GM18499 (cell line): ENCODE results near the gene TASOR2.

Experiments
- ATAC-seq: cut with Tn5 transposase; IDR thresholded peaks from one replicate; pipeline ENCODE4 v1.9.1; 2021; ENCODE audit warnings: moderate number of reproducible peaks; ENCODE audit not compliant: insufficient read depth, unreplicated experiment

The TASOR2 gene, protein sequence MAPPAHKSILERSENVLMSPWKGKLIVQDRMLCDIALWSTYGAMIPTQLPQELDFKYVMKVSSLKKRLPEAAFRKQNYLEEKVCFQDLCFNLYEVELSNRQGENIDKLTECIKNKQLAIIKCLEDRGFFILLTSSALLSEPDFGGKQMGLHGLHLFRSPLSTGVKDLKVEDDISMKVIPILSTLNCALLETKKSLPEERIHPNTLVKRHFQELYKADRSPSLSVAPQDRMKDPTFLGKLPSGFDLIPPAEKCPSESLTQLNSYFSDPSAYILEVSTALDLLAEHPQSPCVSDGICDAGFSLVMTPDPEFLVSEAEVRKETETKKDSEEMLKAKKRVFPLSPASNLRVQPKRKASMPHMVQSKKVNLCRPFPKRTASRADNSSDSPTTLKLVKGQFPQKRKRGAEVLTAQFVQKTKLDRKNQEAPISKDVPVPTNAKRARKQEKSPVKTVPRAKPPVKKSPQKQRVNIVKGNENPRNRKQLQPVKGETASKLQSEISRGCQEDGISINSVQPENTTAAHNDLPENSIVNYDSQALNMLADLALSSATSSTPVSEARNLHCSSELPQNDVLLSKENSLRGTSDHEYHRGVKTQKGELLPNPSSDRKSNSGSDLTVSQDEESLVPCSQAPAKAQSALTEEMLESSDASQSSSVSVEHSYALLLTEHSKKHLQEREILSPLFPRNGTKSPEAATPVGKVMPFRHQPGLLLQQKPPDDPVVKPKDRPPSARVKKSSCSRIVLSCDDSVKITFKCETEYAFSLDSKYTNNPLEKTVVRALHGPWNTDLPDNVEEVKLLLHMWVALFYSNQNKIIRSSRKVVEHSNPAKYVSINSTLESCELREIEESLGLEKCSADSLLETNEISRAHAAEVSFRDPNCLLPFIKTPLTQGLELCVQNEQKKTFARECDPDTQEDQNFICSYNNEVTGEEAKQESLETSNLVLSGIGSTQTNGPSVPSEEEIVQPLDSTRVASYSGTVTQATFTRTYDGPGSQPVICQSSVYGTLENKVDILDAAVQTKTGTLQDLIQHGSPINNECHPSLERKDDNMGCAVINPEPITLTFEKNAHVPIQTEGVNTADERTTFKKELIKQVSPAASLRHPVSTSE (N-terminal part only)

DNA sequence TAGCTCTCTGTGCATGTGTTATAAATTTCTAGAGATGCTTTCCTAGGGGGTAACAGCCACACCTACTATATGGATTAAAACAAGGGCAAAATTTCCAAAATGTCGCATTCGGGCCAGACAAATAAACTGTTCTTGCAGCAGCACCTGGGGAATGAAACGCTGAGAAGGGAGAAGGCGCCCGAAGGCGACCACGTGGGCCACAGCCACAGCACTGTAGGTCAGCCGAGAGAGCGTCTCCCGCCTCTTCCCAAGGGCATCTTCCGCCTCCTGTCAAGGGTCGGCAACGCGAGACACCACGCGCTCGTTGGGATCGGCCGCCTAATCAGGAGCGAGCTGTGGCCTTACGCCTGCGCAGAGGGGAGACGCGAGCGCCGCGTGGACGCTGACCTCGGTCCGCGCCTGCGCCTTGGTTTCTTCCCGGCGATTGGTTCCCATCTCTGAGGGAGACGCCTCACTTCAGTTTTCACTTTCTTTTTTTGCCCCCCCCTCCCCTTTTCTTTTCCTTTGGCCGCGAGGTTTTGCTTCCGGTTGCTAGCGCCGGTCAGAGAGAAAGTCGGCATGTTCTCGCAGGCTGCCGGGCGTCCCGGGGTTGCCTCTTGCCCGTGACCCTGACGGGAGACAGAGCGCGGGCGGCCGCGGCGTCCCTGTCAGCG lies at the start of gene TASOR2:
TSS of gene TASOR2 (plus strand) at position 521 of the 653 bp plus-strand sequence. CDS start 35,805 bp downstream, outside the sequence.
- peak; percentile 28 for ATAC-seq

DNA sequence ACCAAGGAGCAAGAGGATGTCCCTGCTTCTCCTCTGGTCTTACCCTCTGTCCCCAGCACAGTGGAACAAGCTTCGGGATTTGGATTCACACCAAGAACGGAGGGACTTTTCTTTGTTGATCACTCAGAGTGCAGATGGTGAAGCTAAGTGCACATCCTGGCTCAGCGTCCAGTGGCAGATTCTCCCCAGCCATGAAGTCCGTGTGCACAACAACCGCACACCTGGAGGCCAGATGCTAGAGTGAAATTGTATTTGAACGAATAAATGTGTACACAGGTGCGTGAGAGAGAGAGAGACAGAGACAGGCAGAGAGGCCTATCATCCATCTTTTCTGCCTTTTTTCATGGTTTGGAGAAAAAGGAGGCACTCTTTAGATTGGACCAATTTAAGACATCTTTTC lies 49.7 kb upstream of the TASOR2 start:
- ATAC-seq = no peak

DNA sequence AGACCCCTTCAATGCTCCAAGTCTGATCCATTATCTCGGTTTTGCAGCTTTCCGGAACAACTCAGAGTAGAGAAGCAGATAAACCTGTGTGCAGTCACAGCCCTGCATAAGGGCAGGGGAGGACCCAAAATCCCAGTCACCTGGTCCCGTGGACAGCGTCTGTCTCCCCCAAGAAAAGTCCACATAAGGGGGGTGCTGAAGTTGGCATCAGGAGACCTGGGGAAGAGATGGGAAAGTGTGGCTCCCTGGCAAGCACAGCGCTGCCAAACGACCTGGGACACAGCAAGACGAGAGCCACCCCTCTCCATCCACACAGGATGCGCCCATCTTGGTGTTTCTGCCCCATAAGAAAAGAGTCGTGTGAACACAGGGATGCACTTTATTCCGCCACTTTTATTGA lies 46.1 kb upstream of the TASOR2 start:
- ATAC-seq = no peak

DNA sequence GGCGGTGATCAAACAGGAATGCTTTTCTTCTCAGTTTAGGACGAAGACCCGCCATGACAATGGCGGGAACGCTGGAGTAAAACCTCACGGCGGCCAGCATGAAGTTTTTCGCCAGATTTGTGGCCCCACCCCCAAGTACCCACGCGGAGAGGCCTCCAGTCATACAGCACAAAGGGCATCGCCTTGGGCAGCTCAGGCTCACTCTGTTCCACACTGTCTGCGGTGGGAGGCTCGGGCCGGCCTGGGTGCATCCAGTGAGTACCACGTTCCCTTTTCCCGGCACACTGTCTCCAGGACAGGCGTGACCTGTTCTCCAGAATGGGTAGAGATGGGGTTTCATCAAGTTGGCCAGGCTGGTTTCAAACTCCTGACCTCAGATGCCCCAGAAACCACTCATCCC lies 45.6 kb upstream of the TASOR2 start:
- ATAC-seq = no peak

DNA sequence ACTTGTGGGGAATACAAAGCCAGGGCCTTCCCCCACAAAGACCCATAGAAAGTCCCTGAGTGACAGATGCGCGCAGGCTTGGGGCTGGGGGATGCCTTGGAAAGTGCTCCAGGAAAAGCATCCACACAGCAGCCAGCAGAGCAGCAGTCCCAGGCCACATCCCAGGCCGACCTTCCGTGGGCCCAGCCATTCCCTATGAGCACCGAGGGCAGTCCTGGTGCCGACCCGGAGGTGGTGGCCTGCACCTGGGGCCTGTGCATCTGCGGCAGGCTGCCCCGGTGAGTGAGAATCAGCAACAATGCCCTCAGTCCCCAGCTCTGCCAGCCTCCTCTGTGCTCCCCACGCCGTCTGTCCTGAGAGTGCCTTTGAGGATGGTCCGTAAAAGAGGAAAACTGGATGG lies 44.6 kb upstream of the TASOR2 start:
- ATAC-seq = no peak

DNA sequence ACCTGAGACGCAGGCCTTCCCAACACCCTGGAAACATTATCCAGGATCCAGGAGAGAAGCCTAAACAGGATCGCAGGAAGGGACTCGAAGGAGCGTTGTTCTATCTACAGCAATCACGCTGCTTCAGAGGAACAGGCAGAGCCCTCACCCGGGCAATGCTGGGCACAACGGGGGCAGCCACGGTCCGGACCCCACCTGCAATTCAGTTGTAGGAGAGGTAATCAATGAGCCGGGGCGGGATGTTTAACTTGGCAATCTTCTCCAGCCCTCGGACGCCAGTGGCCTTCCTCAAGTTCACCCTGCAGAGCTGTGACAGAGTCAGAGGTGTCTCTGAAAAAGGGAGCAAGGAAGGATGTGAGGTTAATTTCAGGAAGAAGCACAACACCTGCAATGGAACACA lies 44.1 kb upstream of the TASOR2 start:
- no peak for ATAC-seq

DNA sequence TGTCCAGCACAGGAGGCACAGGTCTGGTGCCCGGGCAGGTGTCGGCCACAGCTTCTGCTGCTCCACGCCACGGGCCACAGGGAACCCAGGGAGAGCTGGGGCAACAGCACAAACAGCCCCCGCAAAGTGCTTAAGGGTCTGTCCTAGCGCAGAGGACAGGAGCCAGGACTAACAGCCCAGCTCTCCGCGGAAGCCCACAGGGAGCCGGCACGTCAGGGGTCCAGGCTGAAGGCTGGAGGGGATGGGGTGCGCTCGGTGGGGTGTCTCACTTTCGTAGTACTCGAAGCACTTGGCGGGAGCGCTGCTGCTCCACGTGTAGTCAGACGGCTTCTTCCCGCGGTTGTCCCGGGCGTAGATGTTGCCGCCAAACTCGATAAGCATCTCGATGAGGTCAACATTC lies 43.1 kb upstream of the TASOR2 start:
- no peak for ATAC-seq

DNA sequence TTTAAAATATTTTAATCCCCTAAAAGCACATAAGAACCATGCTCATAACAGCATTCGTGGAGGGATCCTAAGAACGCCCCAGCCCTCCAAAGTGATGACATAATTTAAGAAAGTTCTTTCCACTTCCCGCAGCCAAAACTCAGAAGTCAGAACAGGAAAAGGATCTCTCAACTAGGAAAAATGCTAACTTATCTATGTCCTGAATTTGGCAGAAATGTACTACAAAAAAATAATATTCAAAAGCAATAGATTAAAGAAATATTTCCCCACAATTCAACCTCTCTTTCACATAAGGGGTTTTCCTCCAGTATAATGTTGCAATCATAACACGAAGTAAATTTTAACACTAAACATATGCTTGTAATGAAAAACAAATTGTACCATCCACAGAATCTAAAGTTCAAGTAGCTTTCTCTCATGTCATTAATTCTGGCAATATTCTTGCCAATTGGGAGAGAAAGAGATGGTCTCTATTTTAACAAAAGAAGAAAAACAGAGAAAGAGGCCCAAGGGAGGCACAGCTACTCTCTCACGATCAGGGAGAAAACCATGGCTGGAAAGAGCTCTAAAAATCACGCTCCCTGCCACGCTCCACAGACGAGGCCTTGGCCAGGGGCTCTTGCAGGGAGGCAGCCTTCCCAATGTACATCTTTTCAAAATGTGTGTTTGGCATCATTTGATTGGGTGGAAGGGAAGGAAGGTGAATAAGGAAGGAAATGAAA lies 41.1 kb upstream of the TASOR2 start:
- ATAC-seq = no peak

DNA sequence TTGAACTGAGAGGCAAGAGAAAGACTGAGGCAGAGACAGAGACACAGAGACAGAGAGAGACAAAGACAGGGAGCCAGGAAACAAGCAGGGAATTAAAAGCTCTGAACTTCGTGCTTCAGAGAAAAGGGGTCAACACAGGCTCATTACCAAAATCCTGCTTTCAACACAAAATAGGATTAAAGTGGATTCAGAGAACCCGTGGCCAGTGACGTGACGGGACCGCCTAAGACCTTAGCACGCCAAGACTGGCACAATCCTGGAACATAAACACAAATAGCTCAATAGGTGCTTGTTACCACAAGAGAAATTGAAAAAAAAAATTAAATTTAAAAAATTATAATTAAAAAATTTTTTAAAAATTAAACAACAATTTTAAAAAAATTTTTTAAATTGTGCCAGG lies 39.7 kb upstream of the TASOR2 start:
- no peak for ATAC-seq

DNA sequence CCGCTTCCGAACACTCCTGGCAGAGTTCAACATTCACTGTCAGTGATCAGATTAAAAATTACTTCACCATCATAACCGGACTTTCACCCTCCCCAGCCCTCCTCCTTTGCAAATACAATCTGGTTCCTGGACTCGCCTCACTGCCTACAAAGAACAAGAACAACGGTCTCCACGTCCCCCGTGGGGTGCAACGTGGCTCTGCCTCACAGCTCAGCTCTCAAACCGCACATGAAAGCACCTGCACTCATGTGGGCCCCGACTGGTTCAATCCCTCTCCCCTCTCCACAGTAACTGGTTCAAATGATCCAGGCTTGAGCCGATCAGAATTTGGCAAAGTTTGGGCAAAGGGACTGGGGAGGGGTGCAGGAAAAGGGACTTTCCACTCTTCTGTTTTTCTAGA lies 39.3 kb upstream of the TASOR2 start:
- ATAC-seq = no peak

DNA sequence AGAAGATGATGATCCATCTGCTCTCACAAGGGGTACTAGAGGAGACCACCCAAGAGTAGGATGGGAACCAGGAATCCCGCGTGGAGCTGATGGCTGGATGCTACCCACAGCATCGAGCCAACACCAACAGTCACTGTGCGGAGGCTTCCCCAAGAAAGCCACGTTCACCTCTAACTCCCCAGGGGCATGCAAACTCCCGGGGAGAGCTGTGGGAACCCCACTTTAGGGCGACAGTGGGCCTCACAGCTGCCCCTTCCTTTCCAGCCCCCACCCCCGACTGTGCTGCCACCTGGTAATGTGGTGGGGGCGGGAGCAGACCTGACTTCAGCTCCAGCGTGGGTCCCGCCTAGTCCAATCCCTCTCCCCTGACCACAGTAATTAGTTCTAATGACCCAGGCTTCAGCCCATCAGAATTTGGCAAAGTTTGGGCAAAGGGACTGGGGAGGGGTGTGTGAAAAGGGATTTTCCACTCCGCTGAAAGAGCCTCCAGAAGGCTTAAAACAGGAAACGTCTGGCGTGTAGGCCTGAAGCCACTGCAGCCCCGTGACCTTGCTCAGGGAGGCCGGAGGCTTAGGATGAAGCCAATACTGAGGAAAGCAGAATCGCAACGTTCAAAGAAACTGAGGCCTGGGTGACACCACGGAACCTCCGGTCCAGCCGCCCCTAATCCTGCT lies 38.6 kb upstream of the TASOR2 start:
- no peak for ATAC-seq

DNA sequence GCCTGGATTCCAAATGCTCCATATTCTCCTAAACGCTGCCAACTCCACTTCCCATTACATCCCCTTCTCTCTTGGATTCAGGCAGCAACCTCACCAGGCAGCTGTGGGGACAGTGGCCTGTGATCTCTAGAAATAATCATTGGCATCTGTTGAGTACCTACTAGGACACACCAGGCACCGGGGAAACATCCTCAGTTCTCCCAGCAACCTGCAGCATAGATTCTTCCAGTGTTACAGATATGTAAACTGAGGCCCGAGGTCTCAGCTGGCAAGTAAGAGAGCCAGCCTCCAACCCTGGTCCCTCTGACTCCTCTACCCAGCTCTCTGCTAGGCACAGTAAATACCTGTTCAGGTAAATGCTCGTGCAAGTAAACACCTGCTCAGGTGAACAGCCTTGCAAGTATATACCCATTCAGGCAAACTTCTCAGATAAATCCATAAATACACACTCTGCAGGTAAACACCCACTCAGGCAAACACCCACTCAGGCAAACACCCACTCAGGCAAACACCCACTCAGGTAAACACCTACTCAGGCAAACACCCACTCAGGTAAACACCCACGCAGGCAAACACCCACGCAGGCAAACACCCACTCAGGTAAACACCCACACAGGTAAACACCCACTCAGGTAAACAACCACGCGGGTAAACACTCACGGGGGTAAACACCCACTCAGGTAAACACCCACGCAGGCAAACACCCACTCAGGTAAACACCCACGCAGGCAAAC lies 37.0 kb upstream of the TASOR2 start:
- ATAC-seq = no peak

DNA sequence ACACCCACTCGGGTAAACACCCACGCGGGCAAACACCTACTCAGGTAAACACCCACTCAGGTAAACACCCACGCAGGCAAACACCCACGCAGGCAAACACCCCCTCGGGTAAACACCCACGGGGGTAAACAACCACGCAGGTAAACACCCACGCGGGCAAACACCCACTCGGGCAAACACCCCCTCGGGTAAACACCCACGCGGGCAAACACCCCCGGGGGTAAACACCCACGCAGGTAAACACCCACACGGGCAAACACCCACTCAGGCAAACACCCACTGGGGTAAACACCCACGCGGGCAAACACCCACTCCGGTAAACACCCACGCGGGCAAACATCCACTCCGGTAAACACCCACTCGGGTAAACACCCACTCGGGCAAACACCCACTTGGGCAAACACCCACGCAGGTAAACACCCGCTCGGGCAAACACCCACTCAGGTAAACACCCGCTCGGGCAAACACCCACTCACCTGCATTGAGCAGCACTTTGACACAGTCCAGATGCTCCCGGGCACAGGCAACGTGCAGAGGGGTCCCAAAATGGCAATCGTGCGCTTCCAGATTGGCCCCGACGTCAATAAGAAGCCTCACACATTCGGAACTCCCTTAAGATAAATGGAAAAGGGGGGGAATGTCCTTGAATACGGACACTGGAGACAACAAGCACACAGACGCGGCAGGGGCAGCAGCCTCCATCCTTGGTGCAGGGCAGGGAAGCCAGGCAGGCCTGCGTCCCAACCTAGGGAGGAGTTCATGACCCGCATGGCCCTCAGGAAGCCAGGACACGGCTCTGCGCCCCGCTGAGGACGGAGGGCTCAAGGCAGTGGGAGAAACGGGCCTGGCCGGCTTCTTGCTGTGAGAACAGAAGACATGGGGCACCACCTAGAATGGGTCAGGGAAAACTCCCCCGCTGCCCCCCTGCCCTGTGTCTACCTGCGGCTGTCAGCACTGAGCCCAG lies 35.9 kb upstream of the TASOR2 start:
- no peak for ATAC-seq

DNA sequence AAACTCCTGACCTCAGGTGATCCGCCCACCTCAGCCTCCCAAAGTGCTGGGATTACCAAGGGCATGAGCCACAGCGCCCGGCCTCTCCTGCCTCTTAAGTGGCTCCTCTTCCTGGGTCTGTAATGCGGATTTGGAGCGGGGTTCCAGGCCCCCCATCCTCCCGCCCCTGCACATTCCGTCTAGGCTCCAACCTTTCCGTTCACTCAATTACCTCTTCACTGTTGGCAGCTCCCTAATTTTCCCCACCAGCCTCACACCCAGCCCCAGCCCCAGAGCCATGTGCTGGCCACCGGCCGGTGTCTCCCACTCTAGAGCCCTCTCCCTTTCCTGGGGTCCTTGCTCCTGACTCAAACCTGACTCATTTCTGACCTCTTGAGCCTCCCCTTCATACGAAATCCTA lies 34.9 kb upstream of the TASOR2 start:
- no peak for ATAC-seq

DNA sequence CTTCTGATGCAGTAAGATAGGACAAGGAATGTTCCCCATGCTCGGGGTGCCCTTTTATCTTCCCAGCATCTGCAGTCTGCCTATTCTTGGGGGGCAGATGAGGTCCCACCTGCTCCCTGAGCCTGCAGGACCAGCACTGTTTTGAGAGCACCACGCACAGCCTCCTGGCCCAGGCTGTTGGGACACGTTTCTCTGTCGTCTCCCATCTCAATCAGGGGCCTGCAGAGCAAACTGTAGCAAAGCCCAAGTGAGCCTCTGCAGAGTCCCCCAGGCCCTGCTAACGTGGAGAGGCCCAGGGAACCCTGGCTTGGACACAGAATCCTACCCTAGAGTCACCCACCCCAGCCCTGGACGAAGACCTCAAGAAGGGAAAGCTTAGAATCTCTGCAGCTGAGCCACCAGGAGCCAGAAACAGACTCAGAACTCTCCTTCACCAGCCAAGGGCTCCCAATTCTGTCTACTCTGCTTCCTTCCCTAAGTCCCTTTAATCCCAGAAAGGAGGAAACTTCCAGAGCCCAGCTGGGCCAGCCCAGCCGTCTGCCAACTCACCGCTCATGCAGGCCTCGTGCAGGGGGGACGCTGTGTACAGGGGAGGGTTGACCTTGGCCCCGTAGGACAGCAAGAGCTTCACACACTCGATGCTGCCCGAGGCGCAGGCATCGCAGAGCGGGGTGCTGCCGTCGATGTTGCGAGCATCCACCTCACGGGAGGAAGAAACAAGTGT lies 33.8 kb upstream of the TASOR2 start:
- no peak for ATAC-seq

DNA sequence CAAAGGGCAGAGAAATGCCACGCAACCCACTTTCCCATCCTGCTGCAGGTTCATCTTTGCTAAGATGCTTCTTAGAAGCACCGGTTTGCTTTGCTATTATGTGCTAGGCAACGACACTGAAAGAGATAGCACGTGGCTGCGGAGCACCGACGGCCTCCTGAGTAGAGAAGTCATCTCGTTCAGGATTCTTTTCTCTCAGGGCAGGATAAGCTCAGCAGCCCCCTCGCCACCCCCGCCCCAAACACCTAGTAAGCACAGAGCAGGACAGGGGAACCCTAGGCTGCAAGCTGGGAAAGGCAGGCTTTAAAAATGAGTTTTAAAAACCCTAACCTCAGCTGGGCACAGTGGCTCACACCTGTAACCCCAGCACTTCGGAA lies 33.3 kb upstream of the TASOR2 start:
- ATAC-seq = no peak

DNA sequence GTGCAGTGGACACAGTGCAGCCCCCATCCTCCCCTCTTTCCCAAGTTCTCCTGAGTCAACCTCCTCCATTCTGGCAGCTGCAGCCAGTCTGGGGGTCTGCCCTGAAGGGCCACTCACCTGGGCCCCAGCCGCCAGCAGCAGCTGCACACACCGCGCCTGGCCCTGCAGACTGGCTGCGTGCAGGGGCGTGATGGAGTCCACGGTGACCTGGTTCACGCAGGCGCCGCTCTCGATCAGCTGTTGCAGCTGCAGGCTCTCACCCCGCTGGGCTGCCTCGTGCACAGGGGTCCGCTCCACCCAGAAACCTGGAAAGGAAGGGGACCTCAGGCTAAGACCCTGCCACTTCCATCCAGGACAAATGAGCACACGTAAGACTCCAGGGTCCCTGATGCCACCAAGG lies 31.9 kb upstream of the TASOR2 start:
- no peak for ATAC-seq
